GM12878 (cell line): Measurements from ENCODE around the gene PLEKHM3. TPM values are rescaled to one million over a fixed set of nuclear protein-coding genes. Genes with fewer than 3 reads are reported as not detected.

Experiments
- ATAC-seq: fragments of 200-7000 bp; cut with Tn5 transposase; 3 replicates; pipeline ENCODE4 v1.9.1; 2020; ENCODE audit warnings: mild to moderate bottlenecking, moderate library complexity
- BruUV-seq: library from RNA; stranded (reverse); fragments of 400-500 nt; replicated peaks from 2 replicates; lab custom pipeline; 2021; lab: Mats Ljungman, UMichigan
- CTCF ChIA-PET: fragments of 300-600 bp; sonication (Branson Sonifier 250); formaldehyde crosslinking; extraction: SDS; loops from one replicate; lab custom pipeline; 2021; ENCODE audit warnings: inconsistent platforms; lab: Yijun Ruan, JAX
- POLR2A ChIA-PET: fragments of 350-600 bp; formaldehyde crosslinking; extraction: SDS; loops from one replicate; lab custom pipeline; 2021; ENCODE audit warnings: inconsistent platforms; lab: Charles Lee
- RAD21 ChIA-PET: fragments of 300-600 bp; sonication (Branson Sonifier 250); formaldehyde crosslinking; loops from one replicate; lab custom pipeline; 2023; ENCODE audit warnings: antibody characterized with exemption; ENCODE audit not compliant: unreplicated experiment; lab: Charles Lee
- SMC1A ChIA-PET: fragments of 300-600 bp; sonication (Branson Sonifier 250); formaldehyde crosslinking; loops from one replicate; lab custom pipeline; 2023; ENCODE audit not compliant: unreplicated experiment, uncharacterized antibody; lab: Charles Lee
- DNase-seq: peaks from one replicate; pipeline ENCODE4 v3.0.0-alpha.2; 2011; ENCODE audit warnings: low read depth, low spot score
- FAIRE-seq: peaks from 3 replicates; lab custom pipeline; 2011; peaks lifted over from hg19 to GRCh38; lab: Jason Lieb, UNC
- H2AFZ ChIP-seq: 2 replicates; pipeline ENCODE4 v1.6.0; 2011; ENCODE audit warnings: low read depth, low read length, control low read depth; ENCODE audit not compliant: control insufficient read depth
- H3K27ac ChIP-seq: 2 replicates; pipeline ENCODE4 v1.5.1; 2011; ENCODE audit warnings: control low read depth; ENCODE audit not compliant: control insufficient read depth, insufficient read depth
- H3K27me3 ChIP-seq, 2 experiments: replicated peaks in 1 of 2; 2 replicates each; pipeline versions ENCODE4 v1.6.0 to v1.6.1; 2011; ENCODE audit warnings: low read length in 1 of 2; ENCODE audit not compliant: control insufficient read depth in 2 of 2, insufficient read depth in 2 of 2
- H3K36me3 ChIP-seq, 2 experiments: 2 replicates each; pipeline ENCODE4 v1.5.1; 2011; ENCODE audit warnings: low read length in 1 of 2; ENCODE audit not compliant: control insufficient read depth in 2 of 2, insufficient read depth in 2 of 2
- H3K4me1 ChIP-seq: 2 replicates; pipeline ENCODE4 v1.6.1; 2011; ENCODE audit warnings: mild to moderate bottlenecking, low read length, moderate library complexity, mixed read lengths; ENCODE audit not compliant: control insufficient read depth, insufficient read depth
- H3K4me2 ChIP-seq: 2 replicates; pipeline ENCODE4 v1.6.0; 2011; ENCODE audit warnings: control low read depth; ENCODE audit not compliant: control insufficient read depth, insufficient read depth
- H3K4me3 ChIP-seq: fragments of 200-600 bp; sonication (generic); 2 replicates; pipeline ENCODE4 v1.5.1; 2016
- H3K79me2 ChIP-seq: 2 replicates; pipeline ENCODE4 v1.6.0; 2011; ENCODE audit warnings: low read length; ENCODE audit not compliant: control insufficient read depth, insufficient read depth
- H3K9ac ChIP-seq: 2 replicates; pipeline ENCODE4 v1.8.0; 2011; ENCODE audit warnings: low read length, control low read depth, mixed read lengths; ENCODE audit not compliant: control insufficient read depth, insufficient read depth
- H3K9me3 ChIP-seq: replicated peaks from 3 replicates; pipeline ENCODE4 v1.5.1; 2011; ENCODE audit warnings: mild to moderate bottlenecking, low read length; ENCODE audit not compliant: control insufficient read depth, insufficient read depth
- H4K20me1 ChIP-seq: 2 replicates; pipeline ENCODE4 v1.6.0; 2011; ENCODE audit not compliant: control insufficient read depth, insufficient read depth
- BCL11A ChIP-seq: IDR thresholded peaks from 2 replicates; pipeline ENCODE4 v1.6.1; 2011; ENCODE audit warnings: low read depth, low read length
- CHD4 ChIP-seq: fragments of 200-600 bp; sonication (generic); IDR thresholded peaks from 2 replicates; pipeline ENCODE4 v1.6.1; 2016; ENCODE audit warnings: mild to moderate bottlenecking
- EP300 ChIP-seq, 2 experiments: fragments of 150-350 bp in 1 of 2; IDR thresholded peaks; 2 replicates each; pipeline ENCODE4 v1.6.1; 2011 to 2012; ENCODE audit warnings: low read depth in 2 of 2, low read length in 2 of 2, borderline replicate concordance in 1 of 2, improper control_type of control experiment in 1 of 2, inconsistent platforms in 1 of 2; ENCODE audit not compliant: control insufficient read depth in 1 of 2
- SPI1 ChIP-seq: IDR thresholded peaks from 2 replicates; pipeline ENCODE4 v1.6.1; 2011; ENCODE audit warnings: low read depth, mild to moderate bottlenecking, low read length, moderate library complexity, borderline replicate concordance; ENCODE audit not compliant: insufficient read depth
- WGBS: methylation state at CpG from one replicate; pipeline ENCODE4 v1.1.6; 2016; ENCODE audit warnings: low lambda C conversion rate; ENCODE audit not compliant: insufficient replicate concordance, insufficient coverage; ENCODE audit errors: missing lambda C conversion rate; 5-methylcytosine and 5-hydroxymethylcytosine counted together
- in situ Hi-C: fragments of 300-500 bp; cut with MboI; formaldehyde crosslinking; loops from 9 replicates; pipeline ENCODE4 v1.14.3; 2018; ENCODE audit warnings: mixed read lengths
- intact Hi-C: fragments of 100-400 bp; cut with micrococcal nuclease; formaldehyde crosslinking; loops from one replicate; pipeline ENCODE4 v1.14.2; 2022; ENCODE audit not compliant: unreplicated experiment
- polyA plus RNA-seq, 11 experiments: library from polyadenylated mRNA; depleted of rRNA in 4 of 11; unstranded in 6 of 11; stranded (reverse) in 5 of 11; fragments of >200 nt; fragmentation: Nextera tagmentation in 4 of 11; fragmentation: Illumina TruSeq in 1 of 11; extraction: Ambion mirVana in 4 of 11; extraction: Trizol in 1 of 11; gene quantifications; 1 replicate in 1 of 11; 2 replicates in 10 of 11; pipeline versions ENCODE4 v1.2.1 to v1.2.3, GENCODE V29; 2011 to 2016; ENCODE audit warnings: inconsistent platforms in 2 of 11, missing spikeins in 2 of 11, low read depth in 1 of 11
- total RNA-seq, 4 experiments: library from RNA; depleted of rRNA in 3 of 4; stranded (reverse); fragments of >200 nt in 3 of 4; fragmentation: Illumina TruSeq in 1 of 4; extraction: Trizol in 1 of 4; gene quantifications; 2 replicates each; pipeline versions ENCODE4 v1.2.1 to v1.2.3, GENCODE V29; 2013 to 2021

PLEKHM3 gene
- total and polyA plus RNA-seq, 10 of the 15 experiments (the other 5 are each of a cell fraction or from before 2014, with no cell fraction given) = 1.4 to 5.6 (median 3.0) TPM

- POLR2A ChIA-PET = no interaction called here
- no peaks in the 10 kb centered on the region for H3K4me1 ChIP-seq
- H3K79me2 ChIP-seq = no peaks in the 10 kb centered on the region
- H3K4me3 ChIP-seq = no peak overlapping the region
- DNase-seq (no peak), FAIRE-seq (no peak), ATAC-seq (no peak)
- CTCF ChIA-PET = interaction anchor here (0.6 kb wide), 1 partner anchor 12 kb away, joined by 3 read pairs; no protein-coding TSS in a partner anchor
- no peak overlapping the region for H3K9ac ChIP-seq
- H3K36me3 ChIP-seq = no peaks in the 10 kb centered on the region
- no peaks in the 10 kb centered on the region for H3K9me3 ChIP-seq
- no peaks in the 10 kb centered on the region for H3K27me3 ChIP-seq
- H3K27ac ChIP-seq = no peak overlapping the region
- H2AFZ ChIP-seq = no peak overlapping the region
- H4K20me1 ChIP-seq = no peaks in the 10 kb centered on the region
- H3K4me2 ChIP-seq = no peak overlapping the region
- in situ Hi-C loops (no loop called here), intact Hi-C loops (no loop called here)
- SMC1A ChIA-PET = interaction anchor here (2.0 kb wide), 1 partner anchor 34 kb away, joined by 6 read pairs; no protein-coding TSS in a partner anchor
- TF ChIP-seq CHD4 = no peak
- RAD21 ChIA-PET = no interaction called here
- no TSS peak for BruUV-seq
These were observed 14.8 kb downstream of the PLEKHM3 start for GRCh38 chr2:208010506-208010905.

DNA sequence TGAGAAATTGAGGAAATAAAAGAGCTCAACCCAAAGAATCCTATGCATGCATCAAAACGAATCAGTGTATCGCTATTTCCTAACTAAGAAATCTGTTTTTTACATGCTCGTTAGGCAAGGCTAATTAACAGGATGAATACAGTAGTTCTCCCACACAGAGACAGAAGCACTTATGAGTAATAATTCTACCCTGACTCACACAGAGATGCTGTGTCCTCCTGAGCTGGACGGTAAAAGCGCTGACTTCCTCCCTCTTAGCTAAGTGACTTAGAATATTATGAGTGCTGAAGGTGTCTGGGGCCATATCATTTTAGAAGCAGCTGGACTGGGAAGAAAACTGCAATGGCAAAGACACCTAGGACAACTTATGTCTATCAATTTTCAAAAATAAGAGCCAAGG lies 18.5 kb downstream of the PLEKHM3 start:
- ChIA-PET SMC1A (interaction anchor here (0.8 to 2.0 kb wide), 5 partner anchors 9 to 34 kb away, joined by 3 to 8 read pairs (median 4); partner anchors contain the start of gene PLEKHM3), RAD21 (interaction anchor here (0.9 kb wide), 1 partner anchor 34 kb away, joined by 3 read pairs; no protein-coding TSS in a partner anchor), POLR2A (interaction anchor here (1.6 kb wide), 1 partner anchor 23 kb away, joined by 5 read pairs; no protein-coding TSS in a partner anchor), CTCF (interaction anchor here (1.5 to 2.4 kb wide), 2 partner anchors 33 to 45 kb away, joined by 3 to 13 read pairs; no protein-coding TSS in a partner anchor)
- H3K4me2 ChIP-seq = no peak overlapping the region
- BruUV-seq = no TSS peak
- H3K4me1 ChIP-seq = no peaks in the 10 kb centered on the region
- no peaks in the 10 kb centered on the region for H4K20me1 ChIP-seq
- DNase-seq = no peak
- H3K9ac ChIP-seq = no peak overlapping the region
- TF ChIP-seq EP300 (IDR thresholded peaks at IDR 0.05; ENCODE audit: borderline replicate concordance in 1 of 2, control insufficient read depth in 1 of 2, low read depth in 2 of 2, low read length in 2 of 2) (no peak), BCL11A (0 out of 2 replicates have a peak, but pooled peaks have one; percentile 24), SPI1 (peak; percentile 20; the same call in 1 of the 2 replicates)
- H2AFZ ChIP-seq = no peak overlapping the region
- intact Hi-C loops = no loop called here
- no peaks in the 10 kb centered on the region for H3K9me3 ChIP-seq
- no peak for FAIRE-seq
- in situ Hi-C loops = no loop called here
- H3K27ac ChIP-seq = no peak overlapping the region
- H3K27me3 ChIP-seq = no peaks in the 10 kb centered on the region
- ATAC-seq = peak; percentile 81
- 38% methylated on average over 5 of the region's 5 CpGs for WGBS
- H3K36me3 ChIP-seq = no peaks in the 10 kb centered on the region
- no peaks in the 10 kb centered on the region for H3K79me2 ChIP-seq
- H3K4me3 ChIP-seq = no peak overlapping the region
